PC-9 (cell line): ENCODE measurements around the gene MTUS2. TPM values are rescaled to one million over a fixed set of nuclear protein-coding genes. Genes with fewer than 3 reads are reported as not detected.
"Not testable (repeated sequence)": the region's sequence is repeated elsewhere in the genome, so short reads cannot be mapped to it uniquely, and the experiment has no call there.

Source experiments
- BruUV-seq: library from RNA; stranded (reverse); fragments of 400-500 nt; replicated peaks from 2 replicates; lab custom pipeline; 2021; lab: Mats Ljungman, UMichigan
- CTCF ChIA-PET: fragments of 300-600 bp; sonication (Branson Sonifier 250); formaldehyde crosslinking; loops from one replicate; lab custom pipeline; 2022; ENCODE audit warnings: antibody characterized with exemption; lab: Charles Lee
- POLR2A ChIA-PET: fragments of 300-600 bp; sonication (Branson Sonifier 250); formaldehyde crosslinking; loops from one replicate; lab custom pipeline; 2022; ENCODE audit warnings: antibody characterized with exemption; ENCODE audit not compliant: unreplicated experiment; lab: Charles Lee
- DNase-seq, 2 experiments: peaks; one replicate each; pipeline versions ENCODE4 v3.0.0 to v3.0.0-alpha.2; 2015 to 2022; ENCODE audit warnings: mixed read lengths in 1 of 2
- H2AFZ ChIP-seq: fragments of 200-600 bp; sonication (generic); 2 replicates; pipeline ENCODE4 v1.8.1; 2017; ENCODE audit warnings: antibody characterized with exemption
- H3F3A ChIP-seq: fragments of 200-600 bp; sonication (generic); 2 replicates; pipeline ENCODE4 v1.8.1; 2017; ENCODE audit warnings: antibody characterized with exemption, mild to moderate bottlenecking, low read depth; ENCODE audit not compliant: insufficient read depth
- H3K27ac ChIP-seq: fragments of 200-600 bp; sonication (generic); 2 replicates; pipeline ENCODE4 v1.6.1; 2016; ENCODE audit warnings: mixed run types
- H3K27me3 ChIP-seq: fragments of 200-600 bp; sonication (generic); 2 replicates; pipeline ENCODE4 v1.6.1; 2016; ENCODE audit warnings: low read depth, mixed run types; ENCODE audit not compliant: insufficient read depth
- H3K36me3 ChIP-seq: fragments of 200-600 bp; sonication (generic); 2 replicates; pipeline ENCODE4 v1.6.1; 2016; ENCODE audit warnings: low read depth, mixed run types
- H3K4me1 ChIP-seq: fragments of 200-600 bp; sonication (generic); replicated peaks from 2 replicates; pipeline ENCODE4 v1.6.1; 2016; ENCODE audit warnings: mixed run types; ENCODE audit not compliant: insufficient read depth
- H3K4me2 ChIP-seq: fragments of 200-600 bp; sonication (generic); 2 replicates; pipeline ENCODE4 v1.6.1; 2017; ENCODE audit warnings: mixed run types
- H3K4me3 ChIP-seq: fragments of 200-600 bp; sonication (generic); 2 replicates; pipeline ENCODE4 v1.6.1; 2016; ENCODE audit warnings: mixed run types
- H3K79me2 ChIP-seq: fragments of 200-600 bp; sonication (generic); 2 replicates; pipeline ENCODE4 v1.6.1; 2017; ENCODE audit warnings: low read depth, mixed run types
- H3K9me2 ChIP-seq: fragments of 200-600 bp; sonication (generic); 2 replicates; pipeline ENCODE4 v1.8.1; 2017; ENCODE audit warnings: mild to moderate bottlenecking; ENCODE audit not compliant: insufficient read depth
- H3K9me3 ChIP-seq: fragments of 200-600 bp; sonication (generic); 2 replicates; pipeline ENCODE4 v1.8.1; 2016; ENCODE audit warnings: low read depth; ENCODE audit not compliant: insufficient read depth
- H4K20me1 ChIP-seq: fragments of 200-600 bp; sonication (generic); 2 replicates; pipeline ENCODE4 v1.8.1; 2017; ENCODE audit not compliant: insufficient read depth
- CTCF ChIP-seq: fragments of 200-600 bp; sonication (generic); conservative IDR thresholded peaks from 2 replicates; pipeline ENCODE4 v1.6.1; 2017; ENCODE audit warnings: mixed run types, antibody characterized with exemption, mild to moderate bottlenecking, moderate library complexity
- EZH2 ChIP-seq: fragments of 200-600 bp; sonication (generic); IDR thresholded peaks from 2 replicates; pipeline ENCODE4 v1.8.0; 2017; ENCODE audit warnings: antibody characterized with exemption, low read depth
- intact Hi-C: fragments of 100-400 bp; cut with micrococcal nuclease; formaldehyde crosslinking; loops from one replicate; pipeline ENCODE4 v1.10.0; 2022; ENCODE audit not compliant: unreplicated experiment
- total RNA-seq: library from RNA; stranded (reverse); gene quantifications from 2 replicates; pipeline ENCODE4 v1.2.3, GENCODE V29; 2021

The MTUS2 gene
- total RNA-seq, 1 experiment from 2014 or later, result not detected

DNA sequence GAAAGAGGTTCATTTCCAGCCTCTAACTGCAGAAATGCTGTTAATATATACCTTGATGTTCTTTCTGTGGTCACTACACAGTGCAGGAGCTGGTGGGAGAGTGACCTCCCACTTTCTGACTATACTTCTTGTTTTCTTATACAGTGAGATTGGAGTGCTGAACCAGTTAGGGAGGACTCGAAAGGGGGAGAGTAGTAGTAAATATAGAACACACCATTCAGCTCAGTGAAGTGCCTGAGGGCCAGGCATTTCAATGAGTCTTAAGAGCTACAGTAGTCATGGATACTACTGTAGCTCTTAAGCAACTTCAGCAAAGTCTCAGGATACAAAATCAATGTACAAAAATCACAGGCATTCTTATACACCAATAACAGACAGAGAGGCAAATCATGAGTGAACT lies 372.9 kb downstream of the MTUS2 start:
- Histone ChIP-seq H3K36me3 (no peaks in the 10 kb centered on the region), H4K20me1 (no peaks in the 10 kb centered on the region), H3K79me2 (no peaks in the 10 kb centered on the region), H3K9me3 (no peaks in the 10 kb centered on the region), H3K4me2 (no peak overlapping the region), H3K4me1 (no peaks in the 10 kb centered on the region), H3K27me3 (no peaks in the 10 kb centered on the region), H3K4me3 (no peak overlapping the region), H3K27ac (no peak overlapping the region), H3K9me2 (no peaks in the 10 kb centered on the region), H3F3A (no peaks in the 10 kb centered on the region), H2AFZ (no peak overlapping the region)
- CTCF ChIA-PET, result no interaction called here
- no TSS peak for BruUV-seq
- no peak for DNase-seq
- intact Hi-C loops, result no loop called here
- POLR2A ChIA-PET, result no interaction called here
- TF ChIP-seq EZH2, result no peak
- TF ChIP-seq CTCF, result no peak

DNA sequence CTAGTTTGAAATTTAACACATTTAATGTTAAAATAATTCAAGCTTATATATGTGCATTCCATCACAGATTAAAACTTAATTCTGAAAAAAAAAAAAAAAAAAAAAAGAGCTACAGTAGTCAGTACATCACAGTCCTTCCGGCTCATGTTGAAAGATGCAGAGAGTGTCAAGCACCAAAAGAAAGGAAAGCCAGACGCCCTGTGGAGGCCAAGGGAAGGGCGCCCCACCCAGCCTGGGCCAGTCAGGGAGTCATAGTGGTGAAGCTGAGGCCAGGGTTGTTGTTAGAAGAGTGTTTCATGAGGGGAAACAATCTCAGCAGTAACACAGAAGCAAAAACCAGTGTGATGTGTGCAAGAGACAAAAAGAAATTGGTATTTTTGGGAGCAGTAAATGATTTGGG lies 375.3 kb downstream of the MTUS2 start:
- no TSS peak for BruUV-seq
- Histone ChIP-seq H3K4me2 (no peak overlapping the region), H3K27ac (no peak overlapping the region), H3K36me3 (no peaks in the 10 kb centered on the region), H2AFZ (no peak overlapping the region), H3K27me3 (no peaks in the 10 kb centered on the region), H3K9me2 (no peaks in the 10 kb centered on the region), H3K4me3 (no peak overlapping the region), H3K79me2 (no peaks in the 10 kb centered on the region), H3F3A (no peaks in the 10 kb centered on the region), H3K4me1 (no peaks in the 10 kb centered on the region), H3K9me3 (no peaks in the 10 kb centered on the region), H4K20me1 (no peaks in the 10 kb centered on the region)
- ChIA-PET POLR2A (no interaction called here), CTCF (no interaction called here)
- TF ChIP-seq EZH2, result no peak
- no peak for TF ChIP-seq CTCF
- intact Hi-C loops, result no loop called here
- DNase-seq, result no peak

- Histone ChIP-seq H3K9me2 (no peaks in the 10 kb centered on the region), H3K4me2 (no peak overlapping the region), H3F3A (no peaks in the 10 kb centered on the region), H3K36me3 (no peaks in the 10 kb centered on the region), H3K27me3 (no peaks in the 10 kb centered on the region), H3K79me2 (no peaks in the 10 kb centered on the region), H3K4me1 (no peaks in the 10 kb centered on the region), H2AFZ (no peak overlapping the region), H3K4me3 (no peak overlapping the region), H3K27ac (no peak overlapping the region), H3K9me3 (no peaks in the 10 kb centered on the region), H4K20me1 (no peaks in the 10 kb centered on the region)
- intact Hi-C loops, result no loop called here
- ChIA-PET POLR2A (no interaction called here), CTCF (no interaction called here)
- TF ChIP-seq CTCF (no peak), EZH2 (no peak)
- no TSS peak for BruUV-seq
- DNase-seq, result no peak
These were observed 376.4 kb downstream of the MTUS2 start for GRCh38 chr13:29196409-29197074.

GRCh38 chr13:29202753-29203152 lies 382.6 kb downstream of the MTUS2 start:
- H3K9me3 ChIP-seq, H3K27ac ChIP-seq, H3F3A ChIP-seq, POLR2A ChIA-PET, DNase-seq, intact Hi-C loops, H3K9me2 ChIP-seq, H3K4me3 ChIP-seq, H3K36me3 ChIP-seq, H3K4me2 ChIP-seq, H4K20me1 ChIP-seq, BruUV-seq, CTCF ChIA-PET, H2AFZ ChIP-seq, H3K79me2 ChIP-seq, H3K4me1 ChIP-seq: not testable (repeated sequence)
- H3K27me3 ChIP-seq, result peaks cover 20% of the 10 kb centered on the region; the same call in 1 of the 2 replicates
